ENCODE measurements around the gene ADAMTS17. TPM values are rescaled to one million over a fixed set of nuclear protein-coding genes. Genes with fewer than 3 reads are reported as not detected.

ADAMTS17 gene
- total RNA-seq, 1 experiment from 2014 or later, result 4.2 TPM

DNA sequence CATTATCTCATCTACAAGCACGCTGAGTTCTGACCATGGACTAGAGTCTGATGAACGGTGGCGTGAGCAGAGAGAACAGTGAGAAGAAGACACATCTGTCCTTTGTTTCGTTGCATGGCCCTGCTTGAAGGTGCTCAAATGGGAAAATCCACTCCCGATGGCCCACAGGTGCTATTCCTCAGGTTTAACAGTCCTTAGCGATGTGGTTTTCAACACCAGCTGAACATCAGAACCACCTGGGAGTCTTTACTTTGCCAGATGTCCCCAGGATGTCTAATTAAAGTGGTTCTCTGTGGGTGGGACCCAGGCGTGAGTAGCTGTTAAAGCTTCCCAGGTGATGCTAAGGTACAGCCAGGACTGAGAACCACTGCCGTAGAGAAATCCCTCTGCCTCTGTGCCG is 13.0 kb downstream of the ADAMTS17 start:
- H3K27ac ChIP-seq (ENCODE audit: low read depth, low read length), result no peak overlapping the region
- no peak for ATAC-seq

More for the DNA sequence above, 13.0 kb downstream of the ADAMTS17 start:
- no peaks in the 10 kb centered on the region for H3K4me1 ChIP-seq (ENCODE audit: control insufficient read depth in 1 of 2, insufficient read depth in 2 of 2, low read length in 2 of 2)
- no peaks in the 10 kb centered on the region for H3K27me3 ChIP-seq (ENCODE audit: insufficient read depth, low read length)
- no peak overlapping the region for H3K9ac ChIP-seq (ENCODE audit: low read length)
- H2AFZ ChIP-seq (ENCODE audit: low read depth, low read length, poor library complexity, severe bottlenecking), result no peak overlapping the region
- TF ChIP-seq SP1 (IDR thresholded peaks at IDR 0.05; ENCODE audit: low read depth) (no peak), FOSL1 (IDR thresholded peaks at IDR 0.05; ENCODE audit: low read depth) (no peak), EGR1 (IDR thresholded peaks at IDR 0.05; ENCODE audit: low read depth) (no peak), POLR2A (IDR thresholded peaks at IDR 0.05; ENCODE audit: borderline replicate concordance, extremely low read depth, insufficient read depth, insufficient read length) (no peak), ZFX (IDR thresholded peaks at IDR 0.05) (no peak), EZH2 (IDR thresholded peaks at IDR 0.05) (no peak), RAD21 (IDR thresholded peaks at IDR 0.05; ENCODE audit: low read depth) (no peak), CBX3 (IDR thresholded peaks at IDR 0.05; ENCODE audit: low read depth) (no peak), EZH2phosphoT487 (IDR thresholded peaks at IDR 0.05; ENCODE audit: borderline replicate concordance) (no peak), SIN3A (IDR thresholded peaks at IDR 0.05; ENCODE audit: low read depth) (no peak), ELF1 (IDR thresholded peaks at IDR 0.05; ENCODE audit: borderline replicate concordance, low read depth) (no peak)
- TF ChIP-seq, protein P1, sequence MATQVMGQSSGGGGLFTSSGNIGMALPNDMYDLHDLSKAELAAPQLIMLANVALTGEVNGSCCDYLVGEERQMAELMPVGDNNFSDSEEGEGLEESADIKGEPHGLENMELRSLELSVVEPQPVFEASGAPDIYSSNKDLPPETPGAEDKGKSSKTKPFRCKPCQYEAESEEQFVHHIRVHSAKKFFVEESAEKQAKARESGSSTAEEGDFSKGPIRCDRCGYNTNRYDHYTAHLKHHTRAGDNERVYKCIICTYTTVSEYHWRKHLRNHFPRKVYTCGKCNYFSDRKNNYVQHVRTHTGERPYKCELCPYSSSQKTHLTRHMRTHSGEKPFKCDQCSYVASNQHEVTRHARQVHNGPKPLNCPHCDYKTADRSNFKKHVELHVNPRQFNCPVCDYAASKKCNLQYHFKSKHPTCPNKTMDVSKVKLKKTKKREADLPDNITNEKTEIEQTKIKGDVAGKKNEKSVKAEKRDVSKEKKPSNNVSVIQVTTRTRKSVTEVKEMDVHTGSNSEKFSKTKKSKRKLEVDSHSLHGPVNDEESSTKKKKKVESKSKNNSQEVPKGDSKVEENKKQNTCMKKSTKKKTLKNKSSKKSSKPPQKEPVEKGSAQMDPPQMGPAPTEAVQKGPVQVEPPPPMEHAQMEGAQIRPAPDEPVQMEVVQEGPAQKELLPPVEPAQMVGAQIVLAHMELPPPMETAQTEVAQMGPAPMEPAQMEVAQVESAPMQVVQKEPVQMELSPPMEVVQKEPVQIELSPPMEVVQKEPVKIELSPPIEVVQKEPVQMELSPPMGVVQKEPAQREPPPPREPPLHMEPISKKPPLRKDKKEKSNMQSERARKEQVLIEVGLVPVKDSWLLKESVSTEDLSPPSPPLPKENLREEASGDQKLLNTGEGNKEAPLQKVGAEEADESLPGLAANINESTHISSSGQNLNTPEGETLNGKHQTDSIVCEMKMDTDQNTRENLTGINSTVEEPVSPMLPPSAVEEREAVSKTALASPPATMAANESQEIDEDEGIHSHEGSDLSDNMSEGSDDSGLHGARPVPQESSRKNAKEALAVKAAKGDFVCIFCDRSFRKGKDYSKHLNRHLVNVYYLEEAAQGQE (IDR thresholded peaks at IDR 0.05; ENCODE audit: low read depth), result no peak
- TF ChIP-seq, protein P2, sequence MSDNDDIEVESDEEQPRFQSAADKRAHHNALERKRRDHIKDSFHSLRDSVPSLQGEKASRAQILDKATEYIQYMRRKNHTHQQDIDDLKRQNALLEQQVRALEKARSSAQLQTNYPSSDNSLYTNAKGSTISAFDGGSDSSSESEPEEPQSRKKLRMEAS (IDR thresholded peaks at IDR 0.05), result no peak
- TF ChIP-seq, protein P3, sequence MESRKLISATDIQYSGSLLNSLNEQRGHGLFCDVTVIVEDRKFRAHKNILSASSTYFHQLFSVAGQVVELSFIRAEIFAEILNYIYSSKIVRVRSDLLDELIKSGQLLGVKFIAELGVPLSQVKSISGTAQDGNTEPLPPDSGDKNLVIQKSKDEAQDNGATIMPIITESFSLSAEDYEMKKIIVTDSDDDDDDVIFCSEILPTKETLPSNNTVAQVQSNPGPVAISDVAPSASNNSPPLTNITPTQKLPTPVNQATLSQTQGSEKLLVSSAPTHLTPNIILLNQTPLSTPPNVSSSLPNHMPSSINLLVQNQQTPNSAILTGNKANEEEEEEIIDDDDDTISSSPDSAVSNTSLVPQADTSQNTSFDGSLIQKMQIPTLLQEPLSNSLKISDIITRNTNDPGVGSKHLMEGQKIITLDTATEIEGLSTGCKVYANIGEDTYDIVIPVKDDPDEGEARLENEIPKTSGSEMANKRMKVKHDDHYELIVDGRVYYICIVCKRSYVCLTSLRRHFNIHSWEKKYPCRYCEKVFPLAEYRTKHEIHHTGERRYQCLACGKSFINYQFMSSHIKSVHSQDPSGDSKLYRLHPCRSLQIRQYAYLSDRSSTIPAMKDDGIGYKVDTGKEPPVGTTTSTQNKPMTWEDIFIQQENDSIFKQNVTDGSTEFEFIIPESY (IDR thresholded peaks at IDR 0.05; ENCODE audit: extremely low read depth, insufficient replicate concordance, low read length), result no peak
- TF ChIP-seq, protein P4, sequence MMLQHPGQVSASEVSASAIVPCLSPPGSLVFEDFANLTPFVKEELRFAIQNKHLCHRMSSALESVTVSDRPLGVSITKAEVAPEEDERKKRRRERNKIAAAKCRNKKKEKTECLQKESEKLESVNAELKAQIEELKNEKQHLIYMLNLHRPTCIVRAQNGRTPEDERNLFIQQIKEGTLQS (IDR thresholded peaks at IDR 0.05), result no peak
- H3K4me3 ChIP-seq (replicated peaks in 1 of 2; ENCODE audit: low read depth in 1 of 2, low read length in 2 of 2), result no peak overlapping the region
- RAD21 ChIA-PET (ENCODE audit: low non-redundant PET in 1 of 2, low total read pairs in 2 of 2, uncharacterized antibody in 2 of 2, unreplicated experiment in 2 of 2), result no interaction called here
- no peak for DNase-seq (ENCODE audit: low read depth, low spot score)
- no peaks in the 10 kb centered on the region for H3K36me3 ChIP-seq (ENCODE audit: control insufficient read depth in 1 of 2, insufficient read depth in 2 of 2, low read length in 2 of 2)
- H4K20me1 ChIP-seq (ENCODE audit: insufficient read depth), result no peaks in the 10 kb centered on the region
- H3K4me2 ChIP-seq (ENCODE audit: low read length), result no peak overlapping the region
- intact Hi-C loops (cut with micrococcal nuclease), result no loop called here
- BruUV-seq (replicated peaks), result no TSS peak
- H3K9me3 ChIP-seq (ENCODE audit: control insufficient read depth in 1 of 2, insufficient read depth in 1 of 2, low read depth in 1 of 2, low read length in 2 of 2), result no peaks in the 10 kb centered on the region
- POLR2A ChIA-PET, result no interaction called here
- CTCF ChIA-PET, result no interaction called here
- H3K9me2 ChIP-seq (ENCODE audit: insufficient read depth), result no peaks in the 10 kb centered on the region
- no peaks in the 10 kb centered on the region for H3K79me2 ChIP-seq (ENCODE audit: insufficient read depth, low read length)

All from HCT116 (cell line).